Ascending aorta (tissue), 2 donors: Measurements from ENCODE around the gene GALC. TPM values are rescaled to one million over a fixed set of nuclear protein-coding genes. Genes with fewer than 3 reads are reported as not detected.
"Not testable (repeated sequence)": the region's sequence is repeated elsewhere in the genome, so short reads cannot be mapped to it uniquely, and the experiment has no call there.

Source experiments
- DNase-seq, 2 donors: peaks; one replicate each; pipeline ENCODE4 v3.0.0-alpha.2; 2019; ENCODE audit warnings: low spot score in 2 of 2
- H3K27ac ChIP-seq, 2 donors: fragments of 200-600 bp; sonication (generic); one replicate each; pipeline ENCODE4 v1.5.1; 2016 to 2017; ENCODE audit warnings: mild to moderate bottlenecking in 1 of 2
- H3K27me3 ChIP-seq: fragments of 200-600 bp; sonication (generic); one replicate; pipeline ENCODE4 v1.5.1; 2017
- H3K36me3 ChIP-seq, 2 donors: fragments of 200-600 bp; sonication (generic); one replicate each; pipeline ENCODE4 v1.5.1; 2016
- H3K4me1 ChIP-seq, 2 donors: fragments of 200-600 bp; sonication (generic); one replicate each; pipeline ENCODE4 v1.5.1; 2016 to 2017; ENCODE audit warnings: mild to moderate bottlenecking in 1 of 2
- H3K4me3 ChIP-seq, 2 donors: fragments of 200-600 bp; sonication (generic); one replicate each; pipeline ENCODE4 v1.5.1; 2016 to 2017; ENCODE audit warnings: mild to moderate bottlenecking in 1 of 2
- H3K9me3 ChIP-seq, 2 donors: fragments of 200-600 bp; sonication (generic); one replicate each; pipeline ENCODE4 v1.5.1; 2016
- intact Hi-C: fragments of 100-400 bp; cut with DNase I; formaldehyde crosslinking; loops from one replicate; pipeline ENCODE4 v1.15.1; 2023
- total RNA-seq: library from RNA; depleted of rRNA; stranded (reverse); fragments of >200 nt; gene quantifications from one replicate; pipeline ENCODE4 v1.1.0, GENCODE V29; 2016
- TF ChIP-seq, protein P1 (sequence below), 3 experiments: fragments of 200-600 bp in 2 of 3; fragments of 450-650 bp in 1 of 3; sonication (generic) in 2 of 3; IDR thresholded peaks; one replicate each; pipeline ENCODE4 v1.5.1; 2016 to 2019; ENCODE audit warnings: antibody characterized with exemption in 3 of 3, mild to moderate bottlenecking in 1 of 3, moderate library complexity in 1 of 3

The GALC gene
- total RNA-seq, 1 donor from 2014 or later, result 31.7 TPM

DNA sequence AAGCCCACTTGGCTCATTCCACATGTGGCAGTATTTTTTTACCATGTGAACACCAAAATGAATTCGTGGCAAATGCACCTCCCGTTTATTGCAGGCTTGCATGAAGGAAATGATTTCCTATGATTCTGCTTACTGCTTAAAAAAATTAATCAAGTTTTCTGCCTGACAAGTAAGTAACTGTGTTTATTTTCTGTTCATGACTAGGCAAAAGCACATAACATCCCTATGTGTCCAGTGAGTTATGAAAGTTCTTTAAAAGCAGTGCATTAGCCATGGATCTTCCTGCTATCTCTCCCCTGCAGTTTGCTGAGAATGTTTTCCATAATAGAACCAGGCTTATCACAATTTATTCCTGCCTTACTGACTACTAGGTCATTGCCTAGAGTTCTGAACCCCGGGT lies 32.3 kb upstream of the GALC start:
- TF ChIP-seq, protein P1, sequence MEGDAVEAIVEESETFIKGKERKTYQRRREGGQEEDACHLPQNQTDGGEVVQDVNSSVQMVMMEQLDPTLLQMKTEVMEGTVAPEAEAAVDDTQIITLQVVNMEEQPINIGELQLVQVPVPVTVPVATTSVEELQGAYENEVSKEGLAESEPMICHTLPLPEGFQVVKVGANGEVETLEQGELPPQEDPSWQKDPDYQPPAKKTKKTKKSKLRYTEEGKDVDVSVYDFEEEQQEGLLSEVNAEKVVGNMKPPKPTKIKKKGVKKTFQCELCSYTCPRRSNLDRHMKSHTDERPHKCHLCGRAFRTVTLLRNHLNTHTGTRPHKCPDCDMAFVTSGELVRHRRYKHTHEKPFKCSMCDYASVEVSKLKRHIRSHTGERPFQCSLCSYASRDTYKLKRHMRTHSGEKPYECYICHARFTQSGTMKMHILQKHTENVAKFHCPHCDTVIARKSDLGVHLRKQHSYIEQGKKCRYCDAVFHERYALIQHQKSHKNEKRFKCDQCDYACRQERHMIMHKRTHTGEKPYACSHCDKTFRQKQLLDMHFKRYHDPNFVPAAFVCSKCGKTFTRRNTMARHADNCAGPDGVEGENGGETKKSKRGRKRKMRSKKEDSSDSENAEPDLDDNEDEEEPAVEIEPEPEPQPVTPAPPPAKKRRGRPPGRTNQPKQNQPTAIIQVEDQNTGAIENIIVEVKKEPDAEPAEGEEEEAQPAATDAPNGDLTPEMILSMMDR (IDR thresholded peaks at IDR 0.05), result no peak
- Histone ChIP-seq H3K4me1 (no peaks in the 10 kb centered on the region), H3K27me3 (no peaks in the 10 kb centered on the region), H3K36me3 (no peaks in the 10 kb centered on the region), H3K4me3 (no peak overlapping the region), H3K27ac (no peak overlapping the region), H3K9me3 (no peaks in the 10 kb centered on the region)
- intact Hi-C loops, result no loop called here
- no peak for DNase-seq

- H3K4me1 ChIP-seq, DNase-seq, H3K27ac ChIP-seq, intact Hi-C loops, H3K27me3 ChIP-seq, H3K9me3 ChIP-seq, H3K4me3 ChIP-seq, H3K36me3 ChIP-seq: not testable (repeated sequence)
Observed at GRCh38 chr14:88024252-88025086, 31.5 kb upstream of the GALC start.

GRCh38 chr14:88023658-88024187 lies 30.7 kb upstream of the GALC start:
- no peaks in the 10 kb centered on the region for H3K27me3 ChIP-seq
- TF ChIP-seq, protein P1 (IDR thresholded peaks at IDR 0.05), result no peak
- no peaks in the 10 kb centered on the region for H3K9me3 ChIP-seq
- H3K4me1 ChIP-seq, result no peaks in the 10 kb centered on the region
- H3K36me3 ChIP-seq, result no peaks in the 10 kb centered on the region
- no peak overlapping the region for H3K27ac ChIP-seq
- intact Hi-C loops, result no loop called here
- DNase-seq, result no peak
- no peak overlapping the region for H3K4me3 ChIP-seq

DNA sequence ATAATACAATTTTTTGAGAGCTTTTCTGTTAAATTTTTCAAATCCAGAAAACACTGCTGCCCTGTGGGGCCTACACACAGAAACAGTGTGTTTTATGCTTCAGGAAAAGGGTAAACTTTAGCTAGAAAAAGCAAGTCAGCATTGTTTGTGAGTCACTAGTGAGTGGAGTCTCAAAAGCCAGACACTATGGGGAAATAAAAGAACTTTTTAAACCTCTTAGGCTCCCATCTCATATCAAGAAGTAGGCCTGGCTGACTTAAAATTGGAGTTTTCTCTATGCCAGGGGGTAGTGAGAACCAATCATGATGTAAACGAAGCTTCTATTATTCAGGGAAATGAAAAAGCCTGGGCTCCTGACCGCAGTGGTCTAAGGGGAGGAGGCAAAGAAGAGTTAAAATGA lies 24.6 kb upstream of the GALC start:
- Histone ChIP-seq H3K27ac (no peak overlapping the region), H3K9me3 (no peaks in the 10 kb centered on the region), H3K4me3 (no peak overlapping the region), H3K4me1 (no peaks in the 10 kb centered on the region), H3K36me3 (no peaks in the 10 kb centered on the region), H3K27me3 (no peaks in the 10 kb centered on the region)
- intact Hi-C loops, result no loop called here
- no peak for DNase-seq
- TF ChIP-seq, protein P1 (IDR thresholded peaks at IDR 0.05), result no peak

DNA sequence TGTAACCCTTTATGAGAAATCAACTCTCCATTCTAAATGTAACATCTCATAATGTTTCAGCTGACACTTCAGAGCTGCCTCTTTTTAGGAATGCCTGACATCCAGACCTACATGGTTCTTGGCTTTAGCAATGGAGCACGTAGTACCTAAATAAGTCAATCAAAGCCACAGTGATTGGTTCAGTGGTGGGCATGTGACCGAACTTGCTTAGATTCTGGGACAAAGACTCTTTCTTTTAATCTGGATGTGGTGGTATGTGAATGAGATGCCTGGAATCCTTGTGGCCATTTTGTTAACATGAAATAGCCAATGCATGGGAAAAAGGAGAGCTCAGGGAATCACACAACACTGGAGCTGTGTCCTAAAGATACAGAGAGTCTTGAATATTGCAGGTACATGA lies 23.8 kb upstream of the GALC start:
- Histone ChIP-seq H3K4me1 (no peaks in the 10 kb centered on the region), H3K27me3 (no peaks in the 10 kb centered on the region), H3K4me3 (no peak overlapping the region), H3K27ac (no peak overlapping the region), H3K9me3 (no peaks in the 10 kb centered on the region), H3K36me3 (no peaks in the 10 kb centered on the region)
- TF ChIP-seq, protein P1 (IDR thresholded peaks at IDR 0.05), result no peak
- intact Hi-C loops, result no loop called here
- DNase-seq, result no peak

GRCh38 chr14:88013750-88014349 lies 20.9 kb upstream of the GALC start:
- Histone ChIP-seq H3K4me3 (no peak overlapping the region), H3K9me3 (no peaks in the 10 kb centered on the region), H3K27ac (no peak overlapping the region), H3K4me1 (no peaks in the 10 kb centered on the region), H3K27me3 (no peaks in the 10 kb centered on the region), H3K36me3 (no peaks in the 10 kb centered on the region)
- intact Hi-C loops, result loop anchor here (5.0 kb wide), 1 partner anchor 153 kb away; no protein-coding TSS in a partner anchor
- peak; percentile 25 to 85 for DNase-seq
- TF ChIP-seq, protein P1 (IDR thresholded peaks at IDR 0.05), result peak; percentile 67 to 89 (median 76)
